ENCODE data around the gene PTPRN2. TPM values are rescaled to one million over a fixed set of nuclear protein-coding genes. Genes with fewer than 3 reads are reported as not detected.

PTPRN2 gene
- total RNA-seq, 1 experiment from 2014 or later: 0.11 TPM

DNA sequence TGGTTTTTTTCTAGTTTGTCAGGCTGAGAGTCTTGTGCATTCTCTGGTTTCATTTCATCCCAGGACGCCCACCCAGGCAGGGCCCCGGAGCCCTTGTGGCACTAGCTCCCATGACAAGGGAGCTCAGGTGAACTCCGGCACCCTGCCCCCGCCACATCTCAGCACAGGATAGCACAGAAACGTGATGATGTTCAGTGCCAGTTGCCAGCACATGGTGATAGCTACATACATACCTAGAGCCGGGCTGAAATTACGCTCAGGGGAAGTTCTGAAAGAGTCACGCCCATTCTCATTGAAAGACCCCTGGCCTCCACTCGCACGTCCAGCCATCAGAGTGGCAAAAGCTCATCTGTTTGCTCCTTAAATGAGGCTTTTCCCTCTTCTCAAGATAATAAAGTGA is 273.7 kb downstream of the PTPRN2 start:
- BruUV-seq (replicated peaks): no TSS peak
- POLR2A ChIA-PET (ENCODE audit: low non-redundant PET): no interaction called here
- CTCF ChIA-PET: no interaction called here
- Histone ChIP-seq H3K36me3 (ENCODE audit: insufficient read depth, low read length, poor library complexity, severe bottlenecking) (no peaks in the 10 kb centered on the region), H3K4me1 (ENCODE audit: insufficient read depth, low read length, poor library complexity, severe bottlenecking) (no peaks in the 10 kb centered on the region), H3K27ac (ENCODE audit: low read depth, low read length, poor library complexity, severe bottlenecking) (no peak overlapping the region), H3K27me3 (replicated peaks; ENCODE audit: insufficient read depth, low read depth, low read length, poor library complexity) (no peaks in the 10 kb centered on the region), H3K9me3 (ENCODE audit: low read depth, low read length, poor library complexity, severe bottlenecking) (peaks cover 26% of the 10 kb centered on the region), H3K4me3 (ENCODE audit: low read depth, low read length, poor library complexity, severe bottlenecking) (no peak overlapping the region)
- TF ChIP-seq, protein P1, sequence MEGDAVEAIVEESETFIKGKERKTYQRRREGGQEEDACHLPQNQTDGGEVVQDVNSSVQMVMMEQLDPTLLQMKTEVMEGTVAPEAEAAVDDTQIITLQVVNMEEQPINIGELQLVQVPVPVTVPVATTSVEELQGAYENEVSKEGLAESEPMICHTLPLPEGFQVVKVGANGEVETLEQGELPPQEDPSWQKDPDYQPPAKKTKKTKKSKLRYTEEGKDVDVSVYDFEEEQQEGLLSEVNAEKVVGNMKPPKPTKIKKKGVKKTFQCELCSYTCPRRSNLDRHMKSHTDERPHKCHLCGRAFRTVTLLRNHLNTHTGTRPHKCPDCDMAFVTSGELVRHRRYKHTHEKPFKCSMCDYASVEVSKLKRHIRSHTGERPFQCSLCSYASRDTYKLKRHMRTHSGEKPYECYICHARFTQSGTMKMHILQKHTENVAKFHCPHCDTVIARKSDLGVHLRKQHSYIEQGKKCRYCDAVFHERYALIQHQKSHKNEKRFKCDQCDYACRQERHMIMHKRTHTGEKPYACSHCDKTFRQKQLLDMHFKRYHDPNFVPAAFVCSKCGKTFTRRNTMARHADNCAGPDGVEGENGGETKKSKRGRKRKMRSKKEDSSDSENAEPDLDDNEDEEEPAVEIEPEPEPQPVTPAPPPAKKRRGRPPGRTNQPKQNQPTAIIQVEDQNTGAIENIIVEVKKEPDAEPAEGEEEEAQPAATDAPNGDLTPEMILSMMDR (conservative IDR thresholded peaks at IDR 0.05; ENCODE audit: low read depth, low read length): no peak
- TF ChIP-seq EZH2 (IDR thresholded peaks at IDR 0.05; ENCODE audit: borderline replicate concordance, low read depth, low read length, poor library complexity, severe bottlenecking): no peak
- DNase-seq (ENCODE audit: low spot score): no peak
- intact Hi-C loops (cut with micrococcal nuclease; ENCODE audit: unreplicated experiment): no loop called here

DNA sequence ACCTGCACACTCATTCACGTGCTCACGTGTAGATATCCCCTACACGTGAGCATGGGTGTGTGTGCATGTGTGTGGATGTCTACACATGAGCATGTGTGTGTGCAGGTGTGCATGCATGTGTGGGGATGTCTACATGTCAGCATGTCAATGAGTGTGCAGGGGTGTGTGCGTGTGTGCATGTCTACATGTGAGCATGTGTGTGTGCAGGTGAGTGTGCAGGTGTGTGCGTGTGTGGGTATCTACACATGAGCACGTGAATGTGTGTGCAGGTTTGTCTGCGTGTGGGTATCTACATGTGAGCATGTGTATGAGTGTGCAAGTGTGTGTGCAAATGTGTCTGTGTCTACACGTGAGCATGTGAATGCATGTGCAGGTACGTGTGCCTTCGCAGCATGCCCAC is 274.8 kb downstream of the PTPRN2 start:
- H3K36me3 ChIP-seq (ENCODE audit: insufficient read depth, low read length, poor library complexity, severe bottlenecking): no peaks in the 10 kb centered on the region
- no peak overlapping the region for H3K27ac ChIP-seq (ENCODE audit: low read depth, low read length, poor library complexity, severe bottlenecking)
- CTCF ChIA-PET: no interaction called here
- H3K9me3 ChIP-seq (ENCODE audit: low read depth, low read length, poor library complexity, severe bottlenecking): peaks cover 31% of the 10 kb centered on the region
- H3K4me3 ChIP-seq (ENCODE audit: low read depth, low read length, poor library complexity, severe bottlenecking): no peak overlapping the region
- BruUV-seq (replicated peaks): no TSS peak
- no peak for TF ChIP-seq EZH2 (IDR thresholded peaks at IDR 0.05; ENCODE audit: borderline replicate concordance, low read depth, low read length, poor library complexity, severe bottlenecking)
- intact Hi-C loops (cut with micrococcal nuclease; ENCODE audit: unreplicated experiment): no loop called here
- POLR2A ChIA-PET (ENCODE audit: low non-redundant PET): no interaction called here
- DNase-seq (ENCODE audit: low spot score): no peak
- no peaks in the 10 kb centered on the region for H3K4me1 ChIP-seq (ENCODE audit: insufficient read depth, low read length, poor library complexity, severe bottlenecking)
- no peaks in the 10 kb centered on the region for H3K27me3 ChIP-seq (replicated peaks; ENCODE audit: insufficient read depth, low read depth, low read length, poor library complexity)

DNA sequence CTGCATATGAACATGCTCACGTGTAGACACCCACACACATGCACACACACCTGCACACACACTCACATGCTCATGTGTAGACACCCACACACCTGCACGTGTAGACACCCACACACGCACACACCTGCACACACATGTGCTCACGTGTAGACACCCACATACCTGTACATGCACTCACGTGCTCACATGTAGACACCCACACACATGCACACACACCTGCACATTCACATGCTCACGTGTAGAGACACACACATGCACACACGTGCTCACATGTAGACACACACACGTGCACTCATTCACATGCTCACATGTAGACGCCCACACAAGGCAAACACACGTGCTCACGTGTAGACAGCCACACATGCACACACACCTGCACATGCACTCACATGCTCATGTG is 275.8 kb downstream of the PTPRN2 start:
- Histone ChIP-seq H3K27me3 (replicated peaks; ENCODE audit: insufficient read depth, low read depth, low read length, poor library complexity) (no peaks in the 10 kb centered on the region), H3K36me3 (ENCODE audit: insufficient read depth, low read length, poor library complexity, severe bottlenecking) (no peaks in the 10 kb centered on the region), H3K9me3 (ENCODE audit: low read depth, low read length, poor library complexity, severe bottlenecking) (peaks cover 38% of the 10 kb centered on the region), H3K4me3 (ENCODE audit: low read depth, low read length, poor library complexity, severe bottlenecking) (no peak overlapping the region), H3K4me1 (ENCODE audit: insufficient read depth, low read length, poor library complexity, severe bottlenecking) (no peaks in the 10 kb centered on the region), H3K27ac (ENCODE audit: low read depth, low read length, poor library complexity, severe bottlenecking) (no peak overlapping the region)
- ChIA-PET CTCF (no interaction called here), POLR2A (ENCODE audit: low non-redundant PET) (no interaction called here)
- intact Hi-C loops (cut with micrococcal nuclease; ENCODE audit: unreplicated experiment): no loop called here
- DNase-seq (ENCODE audit: low spot score): no peak
- no peak for TF ChIP-seq EZH2 (IDR thresholded peaks at IDR 0.05; ENCODE audit: borderline replicate concordance, low read depth, low read length, poor library complexity, severe bottlenecking)
- TF ChIP-seq, protein P1 (conservative IDR thresholded peaks at IDR 0.05; ENCODE audit: low read depth, low read length): no peak
- no TSS peak for BruUV-seq (replicated peaks)

DNA sequence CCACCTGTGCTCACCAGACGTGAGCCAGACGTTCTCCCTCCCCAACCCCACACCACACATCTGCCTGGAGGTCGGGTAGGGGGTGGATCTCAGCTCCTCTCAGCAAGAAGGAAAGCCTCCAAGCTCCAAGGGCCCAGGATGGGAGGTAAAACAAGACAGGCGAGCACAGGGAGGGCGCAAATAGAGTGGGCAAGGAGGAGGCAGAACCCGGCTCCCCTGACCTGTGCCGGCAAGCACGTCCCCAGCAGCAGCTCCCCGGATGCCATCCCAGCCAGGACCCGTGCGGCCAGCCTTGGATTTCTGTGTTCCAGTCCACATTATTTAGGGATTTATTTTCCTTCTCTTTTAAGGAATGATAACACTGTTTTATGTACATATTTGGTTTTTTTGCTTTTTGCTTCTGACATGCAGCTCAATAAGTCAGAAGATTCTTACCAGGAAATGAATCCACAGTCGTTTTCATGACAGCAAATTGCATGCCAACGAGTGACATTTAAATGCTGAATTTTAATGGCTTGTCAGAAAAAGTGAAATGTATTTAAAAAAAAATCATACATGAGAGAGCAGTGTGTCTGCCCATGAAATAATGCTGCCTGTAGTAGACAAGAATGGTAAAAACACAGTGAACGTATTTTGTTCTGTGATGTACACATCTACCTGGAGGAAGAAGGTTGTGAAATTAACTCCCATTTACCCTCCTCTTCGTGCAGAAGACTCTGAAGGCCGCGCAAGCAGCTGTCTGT is 276.5 kb downstream of the PTPRN2 start:
- ChIA-PET CTCF (no interaction called here), POLR2A (ENCODE audit: low non-redundant PET) (no interaction called here)
- intact Hi-C loops (cut with micrococcal nuclease; ENCODE audit: unreplicated experiment): no loop called here
- BruUV-seq (replicated peaks): no TSS peak
- DNase-seq (ENCODE audit: low spot score): no peak
- H3K27me3 ChIP-seq (replicated peaks; ENCODE audit: insufficient read depth, low read depth, low read length, poor library complexity): no peaks in the 10 kb centered on the region
- no peaks in the 10 kb centered on the region for H3K36me3 ChIP-seq (ENCODE audit: insufficient read depth, low read length, poor library complexity, severe bottlenecking)
- H3K9me3 ChIP-seq (ENCODE audit: low read depth, low read length, poor library complexity, severe bottlenecking): peaks cover 38% of the 10 kb centered on the region
- no peak overlapping the region for H3K27ac ChIP-seq (ENCODE audit: low read depth, low read length, poor library complexity, severe bottlenecking)
- no peak overlapping the region for H3K4me3 ChIP-seq (ENCODE audit: low read depth, low read length, poor library complexity, severe bottlenecking)
- TF ChIP-seq, protein P1 (conservative IDR thresholded peaks at IDR 0.05; ENCODE audit: low read depth, low read length): no peak
- TF ChIP-seq EZH2 (IDR thresholded peaks at IDR 0.05; ENCODE audit: borderline replicate concordance, low read depth, low read length, poor library complexity, severe bottlenecking): no peak
- no peaks in the 10 kb centered on the region for H3K4me1 ChIP-seq (ENCODE audit: insufficient read depth, low read length, poor library complexity, severe bottlenecking)

Data from A673 (cell line).